CD4-positive, CD25-positive, alpha-beta regulatory T cell (primary cell): Measurements from ENCODE around the gene INSC. TPM values are rescaled to one million over a fixed set of nuclear protein-coding genes. Genes with fewer than 3 reads are reported as not detected.

Source experiments
- ATAC-seq, 2 donors: fragments of 150-1000 bp; cut with Tn5 transposase; one replicate each; pipeline ENCODE4 v1.10.0; 2021; ENCODE audit warnings: low read depth in 2 of 2, moderate number of reproducible peaks in 2 of 2, moderate library complexity in 1 of 2
- DNase-seq, 3 donors: peaks; one replicate each; pipeline versions ENCODE4 v3.0.0 to v3.0.0-alpha.2; 2012 to 2022; ENCODE audit warnings: mixed read lengths in 1 of 3
- H3K27ac ChIP-seq: one replicate; pipeline ENCODE4 v1.7.0; 2013; ENCODE audit warnings: mild to moderate bottlenecking, low read length; ENCODE audit not compliant: insufficient read depth, poor library complexity, severe bottlenecking
- H3K27me3 ChIP-seq: one replicate; pipeline ENCODE4 v1.7.0; 2013; ENCODE audit warnings: low read length; ENCODE audit not compliant: control insufficient read depth, insufficient read depth
- H3K36me3 ChIP-seq: one replicate; pipeline ENCODE4 v1.7.0; 2013; ENCODE audit warnings: mild to moderate bottlenecking, low read length, moderate library complexity; ENCODE audit not compliant: control insufficient read depth, insufficient read depth
- H3K4me1 ChIP-seq: 2 replicates; pipeline ENCODE4 v1.7.0; 2013; ENCODE audit warnings: mild to moderate bottlenecking, low read length; ENCODE audit not compliant: insufficient read depth, control insufficient read depth, poor library complexity, severe bottlenecking
- H3K4me3 ChIP-seq: one replicate; pipeline ENCODE4 v1.7.0; 2013; ENCODE audit warnings: low read depth, mild to moderate bottlenecking, low read length, moderate library complexity
- H3K9me3 ChIP-seq, 2 experiments: 1 replicate in 1 of 2; 2 replicates in 1 of 2; pipeline ENCODE4 v1.7.0; 2013; ENCODE audit warnings: low read length in 2 of 2, mild to moderate bottlenecking in 1 of 2, moderate library complexity in 1 of 2; ENCODE audit not compliant: control insufficient read depth in 2 of 2
- H3K27ac Mint-ChIP-seq, 3 donors: one replicate each; pipeline ENCODE4 v1.8.0; 2020 to 2022; ENCODE audit warnings: mild to moderate bottlenecking in 3 of 3, mixed read lengths in 3 of 3, moderate library complexity in 2 of 3
- H3K27me3 Mint-ChIP-seq: one replicate; pipeline ENCODE4 v1.8.0; 2022; ENCODE audit warnings: mild to moderate bottlenecking, mixed read lengths
- H3K36me3 Mint-ChIP-seq: one replicate; pipeline ENCODE4 v1.8.0; 2020; ENCODE audit warnings: mixed read lengths
- H3K4me1 Mint-ChIP-seq, 4 donors: one replicate each; pipeline ENCODE4 v1.8.0; 2020 to 2022; ENCODE audit warnings: mixed read lengths in 4 of 4, mild to moderate bottlenecking in 1 of 4
- H3K4me3 Mint-ChIP-seq, 4 donors: one replicate each; pipeline ENCODE4 v1.8.0; 2020 to 2022; ENCODE audit warnings: mild to moderate bottlenecking in 4 of 4, mixed read lengths in 4 of 4, moderate library complexity in 3 of 4
- H3K9me3 Mint-ChIP-seq, 7 donors: one replicate each; pipeline ENCODE4 v1.8.0; 2020 to 2022; ENCODE audit warnings: mixed read lengths in 7 of 7, mild to moderate bottlenecking in 3 of 7, moderate library complexity in 2 of 7
- polyA plus RNA-seq, 4 donors: library from polyadenylated mRNA; unstranded; fragments of 300-500 nt; fragmentation: Illumina TruSeq; gene quantifications; one replicate each; pipeline ENCODE4 v1.2.3, GENCODE V29; 2021
- total RNA-seq: library from RNA; stranded (reverse); gene quantifications from one replicate; pipeline ENCODE4 v1.2.3, GENCODE V29; 2022

The INSC gene
- total and polyA plus RNA-seq, 5 donors from 2014 or later: 0.15 to 0.20 TPM; not detected in 3

DNA sequence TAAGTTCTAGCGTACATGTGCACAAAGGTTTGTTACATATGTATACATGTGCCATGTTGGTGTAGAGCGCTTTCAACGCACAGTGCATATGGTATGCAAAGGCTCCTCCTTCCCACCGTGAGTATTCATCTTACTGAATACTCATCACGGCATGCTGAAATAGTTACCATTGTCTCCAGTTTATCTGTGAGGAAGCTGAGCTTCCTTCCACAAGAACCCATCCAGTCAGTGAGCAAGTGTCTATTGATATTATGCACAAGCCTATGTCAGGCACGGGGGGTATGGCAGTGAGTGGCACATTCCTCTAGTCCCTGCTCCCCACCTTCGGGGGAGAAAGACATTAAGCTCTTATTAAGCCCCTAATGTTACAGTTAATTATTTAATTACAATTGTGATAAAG is 28.1 kb downstream of the INSC start:
- Mint-ChIP-seq H3K9me3 (no peaks in the 10 kb centered on the region), H3K27ac (no peak overlapping the region), H3K27me3 (no peaks in the 10 kb centered on the region), H3K36me3 (no peaks in the 10 kb centered on the region), H3K4me1 (no peaks in the 10 kb centered on the region), H3K4me3 (no peak overlapping the region)
- Histone ChIP-seq H3K9me3 (no peaks in the 10 kb centered on the region), H3K27ac (no peak overlapping the region), H3K27me3 (peaks cover 4% of the 10 kb centered on the region), H3K4me1 (no peaks in the 10 kb centered on the region), H3K36me3 (no peaks in the 10 kb centered on the region), H3K4me3 (no peak overlapping the region)
- no peak for DNase-seq
- no peak for ATAC-seq

DNA sequence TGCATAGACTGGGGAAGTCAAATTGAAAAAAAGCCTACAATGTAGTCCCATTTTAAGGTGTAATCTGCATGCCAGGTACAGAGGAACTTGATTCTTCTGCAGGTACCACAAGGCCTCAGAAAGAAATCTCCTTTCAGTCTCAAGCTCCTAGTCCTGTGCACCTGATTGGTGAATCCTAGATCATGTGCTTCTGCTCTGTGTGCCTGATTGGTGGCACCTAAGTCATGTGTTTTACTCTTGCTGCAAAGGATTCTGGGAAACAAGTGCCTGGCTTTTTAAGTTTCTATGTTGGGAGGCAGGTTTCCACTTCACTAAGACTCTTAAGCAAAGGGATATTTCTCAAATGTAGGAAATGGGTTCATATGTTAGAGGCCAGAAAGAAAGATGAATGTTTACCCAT is 29.1 kb downstream of the INSC start:
- Histone ChIP-seq H3K36me3 (no peaks in the 10 kb centered on the region), H3K9me3 (no peaks in the 10 kb centered on the region), H3K4me1 (no peaks in the 10 kb centered on the region), H3K27me3 (peaks cover 4% of the 10 kb centered on the region), H3K4me3 (no peak overlapping the region), H3K27ac (no peak overlapping the region)
- Mint-ChIP-seq H3K27me3 (no peaks in the 10 kb centered on the region), H3K9me3 (no peaks in the 10 kb centered on the region), H3K4me3 (no peak overlapping the region), H3K27ac (no peak overlapping the region), H3K36me3 (no peaks in the 10 kb centered on the region), H3K4me1 (no peaks in the 10 kb centered on the region)
- ATAC-seq: no peak
- peak in 1 of 3 donors; percentile 3 for DNase-seq

DNA sequence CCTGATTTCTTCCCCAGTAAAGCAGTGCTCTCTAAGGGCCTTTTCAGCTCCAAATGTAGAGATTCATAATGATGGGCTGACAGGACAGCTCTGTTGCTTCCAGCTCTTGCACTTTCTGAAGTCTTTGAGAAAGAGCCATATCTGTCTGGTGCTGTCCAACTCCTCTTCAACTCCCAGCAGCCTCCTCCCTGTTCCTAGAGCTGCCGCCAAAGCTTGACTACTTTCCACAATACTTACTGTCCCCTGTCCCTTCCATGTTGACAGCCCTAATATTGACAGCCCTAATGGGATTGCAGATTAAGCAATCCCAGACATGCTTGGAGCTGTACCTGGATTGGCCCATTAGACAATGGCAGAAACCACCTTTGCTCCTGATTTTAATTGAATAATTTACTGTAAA is 29.6 kb downstream of the INSC start:
- no peaks in the 10 kb centered on the region for H3K9me3 Mint-ChIP-seq
- H3K4me1 Mint-ChIP-seq: no peaks in the 10 kb centered on the region
- Histone ChIP-seq H3K4me1 (no peaks in the 10 kb centered on the region), H3K27ac (no peak overlapping the region), H3K27me3 (peaks cover 4% of the 10 kb centered on the region), H3K4me3 (no peak overlapping the region), H3K9me3 (no peaks in the 10 kb centered on the region), H3K36me3 (no peaks in the 10 kb centered on the region)
- H3K36me3 Mint-ChIP-seq: no peaks in the 10 kb centered on the region
- no peak overlapping the region for H3K27ac Mint-ChIP-seq
- no peak overlapping the region for H3K4me3 Mint-ChIP-seq
- ATAC-seq (no peak), DNase-seq (no peak)
- H3K27me3 Mint-ChIP-seq: no peaks in the 10 kb centered on the region

DNA sequence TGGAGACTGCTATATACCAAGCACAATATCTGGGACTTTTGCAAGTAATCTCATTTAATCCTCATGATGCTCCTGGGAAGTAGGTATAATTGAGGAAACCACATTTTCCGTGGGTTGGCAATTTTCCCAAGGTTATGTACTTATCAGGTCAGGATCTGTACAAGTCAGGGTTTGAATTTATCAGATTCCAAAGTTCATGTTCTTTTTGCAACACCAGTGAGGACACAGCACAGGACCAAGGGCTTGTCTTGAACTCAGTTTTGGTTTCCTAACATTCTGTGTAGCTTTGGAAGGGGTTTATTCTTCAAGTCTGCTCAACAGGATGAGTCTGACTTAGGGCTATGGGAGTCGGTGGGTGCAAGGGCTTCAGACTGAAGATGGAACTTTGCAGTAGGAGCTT is 30.4 kb downstream of the INSC start:
- no peak overlapping the region for H3K4me3 Mint-ChIP-seq
- H3K27me3 Mint-ChIP-seq: no peaks in the 10 kb centered on the region
- no peaks in the 10 kb centered on the region for H3K36me3 Mint-ChIP-seq
- H3K9me3 ChIP-seq: no peaks in the 10 kb centered on the region
- H3K27ac ChIP-seq: no peak overlapping the region
- no peak overlapping the region for H3K27ac Mint-ChIP-seq
- H3K4me1 Mint-ChIP-seq: no peaks in the 10 kb centered on the region
- no peak overlapping the region for H3K4me3 ChIP-seq
- H3K36me3 ChIP-seq: no peaks in the 10 kb centered on the region
- no peaks in the 10 kb centered on the region for H3K4me1 ChIP-seq
- no peak for ATAC-seq
- DNase-seq: no peak
- H3K27me3 ChIP-seq: peaks cover 4% of the 10 kb centered on the region
- H3K9me3 Mint-ChIP-seq: no peaks in the 10 kb centered on the region

DNA sequence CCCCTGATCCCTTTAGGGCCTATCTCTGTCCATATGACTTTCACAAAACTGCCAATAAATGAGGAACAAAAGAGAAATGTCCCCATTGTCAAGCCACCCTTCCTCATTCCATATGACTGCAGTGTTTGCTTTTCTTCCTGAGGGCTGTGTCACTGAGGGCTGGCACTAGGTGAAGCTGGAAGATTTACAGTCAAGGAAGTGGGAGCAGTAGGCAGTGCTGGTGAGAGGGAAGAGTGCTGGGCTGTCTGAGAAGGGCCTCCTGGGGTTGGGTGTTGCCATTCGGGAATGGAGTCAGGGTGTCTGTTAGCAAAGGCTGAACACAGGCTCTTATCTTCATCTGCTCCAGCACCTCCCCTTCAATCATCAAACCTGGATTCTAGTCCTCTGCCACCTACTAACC is 30.9 kb downstream of the INSC start:
- H3K27me3 ChIP-seq: peaks cover 4% of the 10 kb centered on the region
- H3K36me3 ChIP-seq: no peaks in the 10 kb centered on the region
- Mint-ChIP-seq H3K27me3 (no peaks in the 10 kb centered on the region), H3K4me1 (peaks cover 0 to 4% (median 0%) of the 10 kb centered on the region in 4 donors), H3K36me3 (no peaks in the 10 kb centered on the region), H3K4me3 (no peak overlapping the region), H3K9me3 (no peaks in the 10 kb centered on the region), H3K27ac (no peak overlapping the region)
- H3K4me3 ChIP-seq: no peak overlapping the region
- DNase-seq: no peak
- no peak for ATAC-seq
- H3K9me3 ChIP-seq: no peaks in the 10 kb centered on the region
- H3K4me1 ChIP-seq: no peaks in the 10 kb centered on the region
- H3K27ac ChIP-seq: no peak overlapping the region

DNA sequence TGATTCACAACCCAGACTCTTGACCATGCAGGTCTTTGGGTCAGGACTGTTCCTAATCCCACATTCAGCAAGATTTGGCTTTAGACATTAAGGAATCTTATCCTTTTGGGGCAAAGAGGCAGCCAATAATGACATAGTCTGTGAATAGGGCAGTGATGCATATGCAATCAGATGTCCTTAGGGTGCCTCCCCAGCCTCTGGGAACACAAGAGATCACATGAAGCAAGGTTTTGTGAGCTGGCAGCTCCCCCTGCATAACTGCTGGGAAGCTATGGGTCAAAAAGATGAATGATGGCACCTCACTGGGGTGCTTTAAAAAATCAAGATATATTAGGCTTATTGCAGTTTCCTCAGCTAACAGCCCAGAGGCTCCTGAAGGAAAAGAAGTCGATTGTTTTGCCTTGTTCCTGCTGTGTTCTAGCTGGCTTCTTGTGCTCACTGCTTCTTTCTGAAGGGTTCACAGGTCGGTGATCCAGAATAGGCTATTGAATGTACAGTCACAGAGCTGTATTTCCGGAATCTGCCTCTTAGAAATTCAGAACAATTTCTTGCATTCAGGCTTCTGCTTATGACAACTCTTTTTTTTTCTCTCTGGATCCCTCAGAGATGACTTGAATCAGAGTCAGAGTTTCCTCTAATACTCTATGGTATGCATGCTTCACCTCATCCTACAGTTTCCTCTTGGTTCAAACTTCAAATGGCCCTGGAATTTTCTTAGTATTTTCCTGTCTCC is 31.7 kb downstream of the INSC start:
- DNase-seq (no peak), ATAC-seq (no peak)
- Mint-ChIP-seq H3K9me3 (no peaks in the 10 kb centered on the region), H3K27ac (no peak overlapping the region), H3K36me3 (no peaks in the 10 kb centered on the region), H3K4me1 (peaks cover 0 to 11% (median 0%) of the 10 kb centered on the region in 4 donors), H3K27me3 (peaks cover under 1% of the 10 kb centered on the region), H3K4me3 (no peak overlapping the region)
- Histone ChIP-seq H3K9me3 (no peaks in the 10 kb centered on the region), H3K27me3 (peaks cover 4% of the 10 kb centered on the region), H3K4me3 (no peak overlapping the region), H3K4me1 (no peaks in the 10 kb centered on the region), H3K27ac (no peak overlapping the region), H3K36me3 (no peaks in the 10 kb centered on the region)

DNA sequence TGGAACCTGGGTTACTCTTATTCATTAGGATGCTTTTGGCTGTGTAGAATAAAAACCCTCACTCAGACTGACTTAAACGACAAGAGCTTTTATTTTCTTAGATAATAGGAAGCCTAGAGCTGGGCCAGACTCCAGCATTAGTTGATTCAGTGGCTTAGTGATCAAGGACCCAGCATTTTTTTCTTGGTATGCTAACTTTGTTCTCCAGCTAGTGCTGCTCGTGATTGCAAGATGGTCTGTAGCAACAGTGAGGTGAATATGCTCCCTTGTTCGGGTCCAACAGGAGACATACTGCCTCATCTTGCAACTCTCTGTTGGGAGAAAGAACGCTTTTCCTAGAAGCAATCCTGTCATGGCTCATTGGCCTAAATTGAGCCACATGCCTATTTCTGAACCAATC is 33.4 kb downstream of the INSC start:
- Histone ChIP-seq H3K4me3 (no peak overlapping the region), H3K36me3 (no peaks in the 10 kb centered on the region), H3K27me3 (no peaks in the 10 kb centered on the region), H3K27ac (no peak overlapping the region), H3K9me3 (no peaks in the 10 kb centered on the region), H3K4me1 (no peaks in the 10 kb centered on the region)
- H3K27ac Mint-ChIP-seq: no peak overlapping the region
- H3K27me3 Mint-ChIP-seq: peaks cover 4% of the 10 kb centered on the region
- H3K4me1 Mint-ChIP-seq: peaks cover 0 to 11% (median 0%) of the 10 kb centered on the region in 4 donors
- no peaks in the 10 kb centered on the region for H3K9me3 Mint-ChIP-seq
- no peak overlapping the region for H3K4me3 Mint-ChIP-seq
- no peak for DNase-seq
- ATAC-seq: no peak
- no peaks in the 10 kb centered on the region for H3K36me3 Mint-ChIP-seq

DNA sequence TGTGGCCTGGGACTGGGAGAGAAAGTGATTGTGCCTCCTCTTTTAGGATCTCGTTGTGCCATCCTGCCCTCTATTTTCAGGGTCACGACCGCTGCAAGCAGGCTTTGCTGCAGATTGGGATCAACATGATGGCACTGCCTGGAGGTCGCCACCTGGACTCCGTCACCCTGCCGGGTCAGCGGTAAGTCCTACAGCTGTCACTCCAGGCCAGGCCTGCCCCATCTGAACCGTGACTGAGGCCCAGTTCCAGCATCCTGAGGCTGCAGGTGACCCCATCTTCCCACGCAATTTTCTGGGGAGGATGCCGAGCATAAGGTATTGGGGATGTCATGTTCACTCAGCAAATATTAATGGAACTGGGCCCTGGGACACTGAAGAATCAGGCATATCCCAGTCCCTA is 34.3 kb downstream of the INSC start:
- Mint-ChIP-seq H3K27ac (no peak overlapping the region), H3K36me3 (no peaks in the 10 kb centered on the region), H3K4me3 (no peak overlapping the region), H3K9me3 (no peaks in the 10 kb centered on the region), H3K4me1 (peaks cover 0 to 11% (median 0%) of the 10 kb centered on the region in 4 donors), H3K27me3 (peaks cover 4% of the 10 kb centered on the region)
- Histone ChIP-seq H3K4me1 (no peaks in the 10 kb centered on the region), H3K4me3 (no peak overlapping the region), H3K27me3 (no peaks in the 10 kb centered on the region), H3K36me3 (no peaks in the 10 kb centered on the region), H3K27ac (no peak overlapping the region), H3K9me3 (no peaks in the 10 kb centered on the region)
- DNase-seq: no peak
- ATAC-seq: no peak
